Tibial nerve (tissue), 4 donors: Measurements from ENCODE around the gene HNRNPU. TPM values are rescaled to one million over a fixed set of nuclear protein-coding genes. Genes with fewer than 3 reads are reported as not detected.

Experiments used
- DNase-seq, 2 donors: peaks; one replicate each; pipeline ENCODE4 v3.0.0-alpha.2; 2019; ENCODE audit warnings: low spot score in 2 of 2
- H3K27ac ChIP-seq, 4 donors: fragments of 200-600 bp; sonication (generic) in 3 of 4; one replicate each; pipeline ENCODE4 v1.5.1; 2017 to 2019; ENCODE audit warnings: mild to moderate bottlenecking in 1 of 4
- H3K27me3 ChIP-seq, 2 donors: fragments of 200-600 bp; sonication (generic) in 1 of 2; one replicate each; pipeline versions ENCODE4 v1.5.1 to v1.6.0; 2017 to 2019
- H3K36me3 ChIP-seq, 3 donors: fragments of 200-600 bp; sonication (generic); one replicate each; pipeline ENCODE4 v1.5.1; 2018 to 2019
- H3K4me1 ChIP-seq, 4 donors: fragments of 200-600 bp; sonication (generic) in 3 of 4; one replicate each; pipeline ENCODE4 v1.5.1; 2017 to 2019
- H3K4me3 ChIP-seq, 4 donors: fragments of 200-600 bp; sonication (generic) in 3 of 4; one replicate each; pipeline ENCODE4 v1.5.1; 2017 to 2019; ENCODE audit warnings: mild to moderate bottlenecking in 1 of 4, moderate library complexity in 1 of 4
- H3K9me3 ChIP-seq, 4 donors: fragments of 200-600 bp; sonication (generic) in 3 of 4; one replicate each; pipeline ENCODE4 v1.5.1; 2017 to 2019
- EP300 ChIP-seq, 2 donors: sonication (generic); formaldehyde crosslinking; IDR thresholded peaks; one replicate each; pipeline ENCODE4 v1.6.1; 2017; ENCODE audit warnings: antibody characterized with exemption in 2 of 2, mild to moderate bottlenecking in 1 of 2
- POLR2A ChIP-seq, 2 donors: fragments of 450-650 bp; IDR thresholded peaks; one replicate each; pipeline ENCODE4 v1.6.1; 2017; ENCODE audit warnings: antibody characterized with exemption in 2 of 2, mild to moderate bottlenecking in 2 of 2, moderate library complexity in 2 of 2
- WGBS, 2 donors: methylation state at CpG; one replicate each; pipeline ENCODE4 v1.1.5; 2018; 5-methylcytosine and 5-hydroxymethylcytosine counted together
- total RNA-seq, 4 donors: library from RNA; depleted of rRNA; stranded (reverse); fragments of >200 nt; gene quantifications; one replicate each; pipeline ENCODE4 v1.1.0, GENCODE V29; 2016
- TF ChIP-seq, protein P1 (sequence below), 5 experiments: fragments of 200-600 bp in 3 of 5; fragments of 450-650 bp in 2 of 5; sonication (generic) in 3 of 5; IDR thresholded peaks; one replicate each; pipeline ENCODE4 v1.5.1; 2016 to 2019; ENCODE audit warnings: antibody characterized with exemption in 5 of 5, mild to moderate bottlenecking in 3 of 5, moderate library complexity in 2 of 5

The HNRNPU gene
- total RNA-seq, 4 donors from 2014 or later, result 344 to 503 (median 410) TPM

GRCh38 chr1:244852694-244853093, 11.6 kb downstream of the HNRNPU start:
- Histone ChIP-seq H3K4me1 (peaks cover 0 to 76% (median 20%) of the 10 kb centered on the region in 4 donors), H3K27ac (no peak overlapping the region), H3K36me3 (peaks cover 0 to 88% (median 23%) of the 10 kb centered on the region in 3 donors), H3K9me3 (no peaks in the 10 kb centered on the region), H3K27me3 (no peaks in the 10 kb centered on the region), H3K4me3 (no peak overlapping the region)
- 84 to 87% methylated on average over 1 of the region's 1 CpG for WGBS, 2 donors
- DNase-seq, result no peak
- TF ChIP-seq, protein P1, sequence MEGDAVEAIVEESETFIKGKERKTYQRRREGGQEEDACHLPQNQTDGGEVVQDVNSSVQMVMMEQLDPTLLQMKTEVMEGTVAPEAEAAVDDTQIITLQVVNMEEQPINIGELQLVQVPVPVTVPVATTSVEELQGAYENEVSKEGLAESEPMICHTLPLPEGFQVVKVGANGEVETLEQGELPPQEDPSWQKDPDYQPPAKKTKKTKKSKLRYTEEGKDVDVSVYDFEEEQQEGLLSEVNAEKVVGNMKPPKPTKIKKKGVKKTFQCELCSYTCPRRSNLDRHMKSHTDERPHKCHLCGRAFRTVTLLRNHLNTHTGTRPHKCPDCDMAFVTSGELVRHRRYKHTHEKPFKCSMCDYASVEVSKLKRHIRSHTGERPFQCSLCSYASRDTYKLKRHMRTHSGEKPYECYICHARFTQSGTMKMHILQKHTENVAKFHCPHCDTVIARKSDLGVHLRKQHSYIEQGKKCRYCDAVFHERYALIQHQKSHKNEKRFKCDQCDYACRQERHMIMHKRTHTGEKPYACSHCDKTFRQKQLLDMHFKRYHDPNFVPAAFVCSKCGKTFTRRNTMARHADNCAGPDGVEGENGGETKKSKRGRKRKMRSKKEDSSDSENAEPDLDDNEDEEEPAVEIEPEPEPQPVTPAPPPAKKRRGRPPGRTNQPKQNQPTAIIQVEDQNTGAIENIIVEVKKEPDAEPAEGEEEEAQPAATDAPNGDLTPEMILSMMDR (IDR thresholded peaks at IDR 0.05), result no peak
- TF ChIP-seq EP300 (IDR thresholded peaks at IDR 0.05) (no peak), POLR2A (IDR thresholded peaks at IDR 0.05) (no peak)

DNA sequence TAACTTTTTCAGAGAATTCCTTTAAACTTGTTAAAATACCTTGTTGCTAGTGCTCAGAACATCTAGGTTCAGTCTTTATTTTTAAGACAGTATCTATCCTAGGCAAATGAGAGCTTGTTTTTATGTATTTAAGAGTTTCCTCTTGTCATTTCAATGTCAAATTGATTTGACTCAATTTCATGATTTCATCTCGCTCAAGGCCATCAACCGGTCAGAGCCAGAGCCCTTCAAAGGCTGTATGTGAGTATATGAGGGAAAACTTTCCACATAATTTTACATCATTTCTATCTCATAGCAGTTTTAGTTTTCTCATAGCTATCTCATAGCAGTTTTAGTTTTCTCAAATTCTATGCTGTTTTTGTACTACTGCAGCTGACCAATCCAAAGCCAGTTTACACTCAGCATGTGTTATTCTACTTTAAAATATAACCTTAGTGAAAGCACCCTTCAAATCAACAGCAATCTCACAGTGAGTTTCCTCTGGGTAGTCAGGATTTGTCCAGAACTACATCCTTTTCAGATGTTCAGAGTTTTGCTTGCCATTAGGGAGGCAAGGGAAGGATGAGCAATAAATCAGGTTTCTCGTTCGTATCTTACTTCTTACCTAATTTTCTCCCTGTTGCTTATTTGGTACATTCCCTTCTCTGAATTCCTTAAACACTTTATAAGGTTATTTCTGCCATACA, 12.7 kb downstream of the HNRNPU start:
- Histone ChIP-seq H3K36me3 (peaks cover 0 to 82% (median 13%) of the 10 kb centered on the region in 3 donors), H3K9me3 (no peaks in the 10 kb centered on the region), H3K27me3 (no peaks in the 10 kb centered on the region), H3K4me3 (no peak overlapping the region), H3K4me1 (peaks cover 0 to 66% (median 17%) of the 10 kb centered on the region in 4 donors), H3K27ac (no peak overlapping the region)
- WGBS, 2 donors, result 90 to 91% methylated on average over 4 of the region's 4 CpGs
- TF ChIP-seq POLR2A (IDR thresholded peaks at IDR 0.05) (no peak), EP300 (IDR thresholded peaks at IDR 0.05) (no peak)
- TF ChIP-seq, protein P1 (IDR thresholded peaks at IDR 0.05), result no peak
- no peak for DNase-seq

DNA sequence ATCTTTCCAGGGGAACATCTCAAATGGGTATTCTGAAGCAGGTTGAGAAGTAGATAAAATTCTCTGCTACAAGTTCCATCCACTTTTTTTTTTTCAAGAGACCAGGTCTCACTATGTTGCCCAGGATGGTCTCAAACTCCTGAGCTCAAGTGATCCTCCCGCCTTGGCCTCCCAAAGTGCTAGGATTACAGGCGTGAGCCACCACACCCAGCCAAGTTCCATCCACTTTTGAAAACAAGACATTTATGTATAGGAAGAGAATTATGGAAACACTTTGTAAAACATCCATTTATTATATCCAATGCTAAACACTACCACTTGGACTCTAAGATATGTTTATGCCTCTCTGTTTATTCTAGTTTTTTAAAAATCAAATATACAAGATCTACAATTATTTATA, 13.4 kb downstream of the HNRNPU start:
- TF ChIP-seq, protein P1 (IDR thresholded peaks at IDR 0.05), result no peak
- no peak for TF ChIP-seq POLR2A (IDR thresholded peaks at IDR 0.05)
- no peak for TF ChIP-seq EP300 (IDR thresholded peaks at IDR 0.05)
- H3K27me3 ChIP-seq, result no peaks in the 10 kb centered on the region
- no peaks in the 10 kb centered on the region for H3K9me3 ChIP-seq
- 95 to 98% methylated on average over 2 of the region's 2 CpGs for WGBS, 2 donors
- H3K27ac ChIP-seq, result no peak overlapping the region
- H3K36me3 ChIP-seq, result peaks cover 0 to 82% (median 7%) of the 10 kb centered on the region in 3 donors
- DNase-seq, result no peak
- H3K4me3 ChIP-seq, result no peak overlapping the region
- peaks cover 0 to 58% (median 15%) of the 10 kb centered on the region in 4 donors for H3K4me1 ChIP-seq

DNA sequence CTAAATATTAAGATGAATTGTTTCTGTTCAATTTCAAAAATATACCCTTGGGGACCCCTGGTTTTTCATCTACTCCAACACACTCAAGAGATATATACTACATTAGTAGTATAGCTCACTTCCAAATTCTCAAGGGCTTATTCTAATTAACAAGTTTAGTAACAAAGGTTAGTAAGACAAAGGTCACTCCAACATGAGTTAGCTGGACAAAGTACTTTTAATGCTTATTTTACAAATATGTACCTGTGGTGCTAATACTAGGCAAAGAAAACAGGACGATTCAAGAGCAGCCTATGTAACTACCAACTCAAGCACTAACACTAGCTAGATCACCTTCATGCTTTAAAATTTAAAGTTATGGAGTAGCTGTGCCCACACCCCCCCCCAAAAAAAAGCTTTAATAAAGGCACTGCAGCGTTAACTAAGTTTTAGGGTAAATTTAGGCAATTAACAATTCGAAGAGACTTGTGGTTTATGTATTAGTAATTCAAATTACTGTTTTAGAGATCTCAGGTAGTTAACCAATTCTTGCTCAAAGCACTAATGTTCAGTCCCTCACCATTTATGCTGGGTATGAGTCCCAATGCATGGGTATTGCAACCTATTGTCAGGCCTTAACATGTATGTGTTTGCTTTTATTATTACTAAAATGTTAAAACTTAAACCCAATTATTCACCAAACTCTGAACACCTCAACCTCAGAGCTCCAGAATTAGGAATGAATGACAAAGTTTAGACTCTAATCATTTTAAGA, 14.1 kb downstream of the HNRNPU start:
- DNase-seq, result no peak
- no peaks in the 10 kb centered on the region for H3K9me3 ChIP-seq
- TF ChIP-seq, protein P1 (IDR thresholded peaks at IDR 0.05), result no peak
- TF ChIP-seq EP300 (IDR thresholded peaks at IDR 0.05) (no peak), POLR2A (IDR thresholded peaks at IDR 0.05) (no peak)
- 89 to 90% methylated on average over 3 of the region's 3 CpGs for WGBS, 2 donors
- H3K27ac ChIP-seq, result no peak overlapping the region
- H3K36me3 ChIP-seq, result peaks cover 0 to 82% (median under 1%) of the 10 kb centered on the region in 3 donors
- peaks cover 0 to 52% (median 13%) of the 10 kb centered on the region in 4 donors for H3K4me1 ChIP-seq
- no peak overlapping the region for H3K4me3 ChIP-seq
- H3K27me3 ChIP-seq, result no peaks in the 10 kb centered on the region
